Tibial artery (tissue), 4 donors: ENCODE measurements around the gene CHMP1A.
A peak's percentile ranks its signal among the peaks of the same experiment; 100 is the strongest.

Experiments used
- DNase-seq, 2 donors: peaks; one replicate each; pipeline ENCODE4 v3.0.0-alpha.2; 2019
- H3K27ac ChIP-seq, 2 donors: fragments of 200-600 bp; sonication (generic) in 1 of 2; 1 replicate in 1 of 2; 2 replicates in 1 of 2; pipeline ENCODE4 v1.5.1; 2018 to 2019; ENCODE audit warnings: mild to moderate bottlenecking in 1 of 2
- H3K27me3 ChIP-seq, 2 donors: fragments of 200-600 bp; sonication (generic) in 1 of 2; one replicate each; pipeline versions ENCODE4 v1.5.1 to v1.6.0; 2016 to 2019
- H3K36me3 ChIP-seq, 3 donors: fragments of 200-600 bp; sonication (generic) in 2 of 3; one replicate each; pipeline ENCODE4 v1.5.1; 2016 to 2019; ENCODE audit warnings: mild to moderate bottlenecking in 2 of 3
- H3K4me1 ChIP-seq, 4 donors: fragments of 200-600 bp; sonication (generic) in 2 of 4; 1 replicate in 3 of 4; 2 replicates in 1 of 4; pipeline ENCODE4 v1.5.1; 2016 to 2019
- H3K4me3 ChIP-seq, 2 donors: fragments of 200-600 bp; sonication (generic) in 1 of 2; 1 replicate in 1 of 2; 2 replicates in 1 of 2; pipeline ENCODE4 v1.5.1; 2018 to 2019; ENCODE audit warnings: mild to moderate bottlenecking in 2 of 2
- H3K9me3 ChIP-seq, 3 donors: fragments of 200-600 bp; sonication (generic) in 1 of 3; one replicate each; pipeline ENCODE4 v1.5.1; 2016 to 2019
- intact Hi-C: fragments of 100-400 bp; cut with DNase I; formaldehyde crosslinking; loops from one replicate; pipeline ENCODE4 v1.15.0; 2023; ENCODE audit warnings: low total_unique reads
- TF ChIP-seq, protein P1 (sequence below), 2 experiments: fragments of 200-600 bp in 1 of 2; fragments of 450-650 bp in 1 of 2; IDR thresholded peaks; one replicate each; pipeline ENCODE4 v1.5.1; 2017 to 2019; ENCODE audit warnings: antibody characterized with exemption in 2 of 2, mild to moderate bottlenecking in 1 of 2, moderate library complexity in 1 of 2

Gene CHMP1A

DNA sequence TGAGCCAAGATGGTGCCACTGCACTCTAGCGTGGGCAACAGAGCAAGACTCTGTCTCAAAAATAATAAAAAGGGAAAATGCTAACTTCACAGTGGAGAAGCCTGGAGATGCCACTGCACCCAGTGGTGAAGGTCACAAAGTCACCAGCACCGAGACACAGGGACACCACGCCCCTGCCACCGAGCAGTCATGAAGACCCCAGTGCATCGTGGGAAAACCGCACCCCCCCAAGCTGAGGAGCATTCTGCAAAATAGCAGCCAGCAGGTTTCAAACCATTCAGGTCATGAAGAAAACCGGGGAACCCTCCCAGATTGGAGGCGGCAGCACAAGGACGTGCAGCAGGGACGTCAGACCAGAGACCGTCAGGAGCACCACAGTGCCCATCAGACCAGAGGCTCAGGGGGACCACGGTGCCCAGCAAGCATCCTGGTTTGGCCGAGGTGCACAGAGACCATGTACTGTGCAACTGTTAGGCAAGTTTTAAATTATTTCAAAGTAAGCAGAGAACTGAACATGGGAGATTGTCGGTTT is 13.7 kb downstream of the CHMP1A start:
- DNase-seq, result no peak
- Histone ChIP-seq H3K27ac (no peak overlapping the region), H3K4me3 (no peak overlapping the region), H3K27me3 (peaks cover 0 to 3% of the 10 kb centered on the region in 2 donors), H3K4me1 (peaks cover 0 to 8% (median 4%) of the 10 kb centered on the region in 4 donors), H3K9me3 (no peaks in the 10 kb centered on the region), H3K36me3 (peaks cover 33 to 46% (median 37%) of the 10 kb centered on the region in 3 donors)
- intact Hi-C loops, result no loop called here
- TF ChIP-seq, protein P1, sequence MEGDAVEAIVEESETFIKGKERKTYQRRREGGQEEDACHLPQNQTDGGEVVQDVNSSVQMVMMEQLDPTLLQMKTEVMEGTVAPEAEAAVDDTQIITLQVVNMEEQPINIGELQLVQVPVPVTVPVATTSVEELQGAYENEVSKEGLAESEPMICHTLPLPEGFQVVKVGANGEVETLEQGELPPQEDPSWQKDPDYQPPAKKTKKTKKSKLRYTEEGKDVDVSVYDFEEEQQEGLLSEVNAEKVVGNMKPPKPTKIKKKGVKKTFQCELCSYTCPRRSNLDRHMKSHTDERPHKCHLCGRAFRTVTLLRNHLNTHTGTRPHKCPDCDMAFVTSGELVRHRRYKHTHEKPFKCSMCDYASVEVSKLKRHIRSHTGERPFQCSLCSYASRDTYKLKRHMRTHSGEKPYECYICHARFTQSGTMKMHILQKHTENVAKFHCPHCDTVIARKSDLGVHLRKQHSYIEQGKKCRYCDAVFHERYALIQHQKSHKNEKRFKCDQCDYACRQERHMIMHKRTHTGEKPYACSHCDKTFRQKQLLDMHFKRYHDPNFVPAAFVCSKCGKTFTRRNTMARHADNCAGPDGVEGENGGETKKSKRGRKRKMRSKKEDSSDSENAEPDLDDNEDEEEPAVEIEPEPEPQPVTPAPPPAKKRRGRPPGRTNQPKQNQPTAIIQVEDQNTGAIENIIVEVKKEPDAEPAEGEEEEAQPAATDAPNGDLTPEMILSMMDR (IDR thresholded peaks at IDR 0.05), result no peak

DNA sequence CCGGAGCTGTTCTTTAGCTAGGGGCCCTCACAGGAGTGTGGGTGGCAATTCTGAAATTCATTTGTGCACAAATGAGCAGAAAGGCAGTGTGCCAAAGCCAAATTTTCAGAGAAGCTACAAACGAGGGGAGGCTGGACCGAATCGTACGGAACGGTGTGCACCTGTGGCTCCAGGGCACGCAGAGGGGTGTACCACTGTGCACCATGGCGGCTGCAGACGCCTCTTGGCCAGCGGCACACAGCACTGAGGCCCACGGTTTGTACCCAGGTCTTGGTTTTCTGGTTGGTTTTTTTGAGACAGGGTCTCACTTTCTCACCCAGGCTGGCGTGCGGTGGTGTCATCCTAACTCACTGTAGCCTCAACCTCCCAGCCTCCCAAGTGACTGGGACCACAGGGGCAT is 14.9 kb downstream of the CHMP1A start:
- intact Hi-C loops, result no loop called here
- DNase-seq, result no peak
- H3K9me3 ChIP-seq, result no peaks in the 10 kb centered on the region

DNA sequence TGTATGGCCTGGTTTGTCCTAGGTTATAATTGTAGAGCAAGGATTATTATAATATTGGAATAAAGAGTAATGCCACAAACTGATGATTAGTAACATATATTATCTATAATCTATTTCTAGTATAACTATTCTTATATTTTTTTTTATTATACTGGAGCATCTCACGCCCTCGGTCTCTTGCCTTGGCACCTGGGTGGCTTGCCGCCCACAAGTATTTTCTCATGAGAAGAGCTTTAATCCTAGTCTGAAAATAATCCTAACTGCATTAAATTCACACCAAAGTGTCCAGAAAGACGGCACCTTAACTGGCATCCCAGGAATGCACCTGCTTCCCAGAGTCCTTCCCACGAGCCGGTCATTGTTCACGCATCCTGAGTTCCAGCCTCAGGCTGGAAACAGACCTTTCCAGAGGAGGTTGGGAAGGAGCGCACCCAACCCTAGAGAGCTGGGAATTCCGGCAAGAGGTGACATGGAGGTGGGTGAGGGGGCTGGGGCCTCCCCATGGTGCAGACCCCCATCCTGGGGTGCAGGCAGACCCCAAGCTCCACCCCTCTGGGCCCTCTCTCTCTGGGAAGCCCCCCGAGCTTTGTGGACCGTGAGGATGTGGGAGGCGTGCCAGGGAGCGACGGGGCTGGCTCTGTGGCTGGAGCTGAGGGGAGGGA is 15.9 kb downstream of the CHMP1A start:
- Histone ChIP-seq H3K4me3 (peak overlapping the region in 1 of 2 donors; percentile 48), H3K9me3 (no peaks in the 10 kb centered on the region), H3K27ac (no peak overlapping the region), H3K36me3 (peaks cover 20 to 30% (median 24%) of the 10 kb centered on the region in 3 donors), H3K27me3 (peaks cover 0 to 16% of the 10 kb centered on the region in 2 donors), H3K4me1 (peaks cover 0 to 8% (median 4%) of the 10 kb centered on the region in 4 donors)
- DNase-seq, result no peak
- intact Hi-C loops, result no loop called here
- TF ChIP-seq, protein P1 (IDR thresholded peaks at IDR 0.05), result no peak

More for the DNA sequence above, 14.9 kb downstream of the CHMP1A start:
- peaks cover 0 to 8% (median 4%) of the 10 kb centered on the region in 4 donors for H3K4me1 ChIP-seq
- TF ChIP-seq, protein P1 (IDR thresholded peaks at IDR 0.05), result no peak
- H3K27ac ChIP-seq, result no peak overlapping the region
- H3K4me3 ChIP-seq, result no peak overlapping the region
- H3K36me3 ChIP-seq, result peaks cover 29 to 39% (median 32%) of the 10 kb centered on the region in 3 donors
- peaks cover 0 to 8% of the 10 kb centered on the region in 2 donors for H3K27me3 ChIP-seq

DNA sequence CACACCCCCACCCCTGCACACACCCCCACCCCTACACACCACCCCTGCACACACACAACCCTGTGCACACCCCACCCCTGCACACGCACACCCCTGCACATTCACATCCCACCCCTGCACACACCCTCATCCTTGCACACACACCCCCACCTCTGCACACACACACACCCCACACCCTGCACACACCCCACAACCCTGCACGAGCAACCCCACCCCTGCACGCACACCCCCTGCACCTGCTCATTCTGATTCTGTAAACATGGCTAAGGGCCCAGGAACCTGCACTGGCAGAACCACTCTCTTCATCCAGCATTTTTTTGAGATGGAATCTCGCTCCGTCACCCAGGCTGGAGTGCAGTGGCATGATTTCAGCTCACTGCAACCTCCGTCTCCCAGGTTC is 18.1 kb downstream of the CHMP1A start:
- peaks cover 0 to 27% of the 10 kb centered on the region in 2 donors for H3K27me3 ChIP-seq
- H3K27ac ChIP-seq, result no peak overlapping the region
- no peaks in the 10 kb centered on the region for H3K9me3 ChIP-seq
- H3K4me1 ChIP-seq, result peaks cover 0 to 8% (median 4%) of the 10 kb centered on the region in 4 donors
- no peak for DNase-seq
- H3K4me3 ChIP-seq, result no peak overlapping the region
- peaks cover 0 to 7% (median 2%) of the 10 kb centered on the region in 3 donors for H3K36me3 ChIP-seq
- TF ChIP-seq, protein P1 (IDR thresholded peaks at IDR 0.05), result no peak
- intact Hi-C loops, result loop anchor here (10.0 kb wide), 1 partner anchor 305 kb away; no protein-coding TSS in a partner anchor

DNA sequence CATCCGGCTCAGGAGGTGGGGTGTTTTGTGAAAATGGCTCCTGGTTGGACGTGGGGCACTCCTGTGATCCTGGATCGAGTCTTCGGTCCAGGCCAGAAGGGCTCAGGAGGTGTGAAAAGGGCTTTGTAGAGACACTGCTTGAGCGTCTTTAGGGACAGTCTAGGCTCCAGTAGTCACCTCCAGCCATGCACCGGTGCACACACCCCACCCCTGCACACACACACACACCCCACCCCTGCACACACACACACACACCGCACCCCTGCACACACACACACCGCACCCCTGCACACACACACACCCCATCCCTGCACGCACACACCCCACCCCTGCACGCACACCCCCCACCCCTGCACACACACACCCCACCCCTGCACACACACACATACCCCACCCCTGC is 19.1 kb downstream of the CHMP1A start:
- Histone ChIP-seq H3K4me1 (peaks cover 0 to 8% (median 4%) of the 10 kb centered on the region in 4 donors), H3K27me3 (peaks cover 0 to 32% of the 10 kb centered on the region in 2 donors), H3K36me3 (no peaks in the 10 kb centered on the region), H3K27ac (no peak overlapping the region), H3K9me3 (no peaks in the 10 kb centered on the region), H3K4me3 (no peak overlapping the region)
- DNase-seq, result no peak
- intact Hi-C loops, result loop anchor here (10.0 kb wide), 1 partner anchor 304 kb away; no protein-coding TSS in a partner anchor
- TF ChIP-seq, protein P1 (IDR thresholded peaks at IDR 0.05), result no peak
